ENCODE measurements around the gene SPRR1B.

DNA sequence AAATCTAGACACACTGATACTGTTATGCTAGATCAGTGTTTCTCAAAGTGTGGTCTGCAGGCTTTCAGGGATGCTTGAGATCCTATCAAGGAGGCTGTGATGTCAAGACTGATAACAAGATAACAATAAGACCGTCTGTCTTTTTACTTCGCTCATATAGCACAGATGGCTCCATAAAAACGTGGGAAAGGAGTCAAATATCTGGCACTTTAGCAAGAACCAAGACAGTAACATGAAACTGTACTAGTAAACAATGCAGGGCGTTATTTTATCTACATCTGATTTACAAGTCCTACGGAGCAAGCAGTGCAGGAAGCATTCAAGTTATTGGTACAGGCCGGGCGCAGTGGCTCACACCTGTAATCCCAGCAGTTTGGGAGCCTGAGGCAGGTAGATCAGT lies 33.1 kb upstream of the SPRR1B start:
- TF ChIP-seq POLR2A (IDR thresholded peaks at IDR 0.05) = no peak
- TF ChIP-seq, protein P1, sequence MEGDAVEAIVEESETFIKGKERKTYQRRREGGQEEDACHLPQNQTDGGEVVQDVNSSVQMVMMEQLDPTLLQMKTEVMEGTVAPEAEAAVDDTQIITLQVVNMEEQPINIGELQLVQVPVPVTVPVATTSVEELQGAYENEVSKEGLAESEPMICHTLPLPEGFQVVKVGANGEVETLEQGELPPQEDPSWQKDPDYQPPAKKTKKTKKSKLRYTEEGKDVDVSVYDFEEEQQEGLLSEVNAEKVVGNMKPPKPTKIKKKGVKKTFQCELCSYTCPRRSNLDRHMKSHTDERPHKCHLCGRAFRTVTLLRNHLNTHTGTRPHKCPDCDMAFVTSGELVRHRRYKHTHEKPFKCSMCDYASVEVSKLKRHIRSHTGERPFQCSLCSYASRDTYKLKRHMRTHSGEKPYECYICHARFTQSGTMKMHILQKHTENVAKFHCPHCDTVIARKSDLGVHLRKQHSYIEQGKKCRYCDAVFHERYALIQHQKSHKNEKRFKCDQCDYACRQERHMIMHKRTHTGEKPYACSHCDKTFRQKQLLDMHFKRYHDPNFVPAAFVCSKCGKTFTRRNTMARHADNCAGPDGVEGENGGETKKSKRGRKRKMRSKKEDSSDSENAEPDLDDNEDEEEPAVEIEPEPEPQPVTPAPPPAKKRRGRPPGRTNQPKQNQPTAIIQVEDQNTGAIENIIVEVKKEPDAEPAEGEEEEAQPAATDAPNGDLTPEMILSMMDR (IDR thresholded peaks at IDR 0.05) = no peak

All from breast epithelium (tissue), 3 donors.